Neural cell (in vitro differentiated cells): Measurements from ENCODE around the gene PRKACA.

Experiments
- CTCF ChIP-seq: fragments of 450-650 bp; IDR thresholded peaks from 2 replicates; pipeline ENCODE4 v1.5.1; 2014; ENCODE audit warnings: antibody characterized with exemption, mild to moderate bottlenecking, moderate library complexity; ENCODE audit not compliant: poor library complexity, severe bottlenecking
- EP300 ChIP-seq: fragments of 450-650 bp; conservative IDR thresholded peaks from 2 replicates; pipeline ENCODE4 v1.6.1; 2014; ENCODE audit warnings: antibody characterized with exemption, mild to moderate bottlenecking, moderate library complexity; ENCODE audit not compliant: poor library complexity, severe bottlenecking
- MXI1 ChIP-seq: fragments of 450-650 bp; conservative IDR thresholded peaks from 2 replicates; pipeline ENCODE4 v1.6.1; 2014; ENCODE audit warnings: antibody characterized with exemption, mild to moderate bottlenecking; ENCODE audit not compliant: poor library complexity, severe bottlenecking
- POLR2AphosphoS5 ChIP-seq: IDR thresholded peaks from 2 replicates; pipeline ENCODE4 v1.6.1; 2012
- RAD21 ChIP-seq: fragments of 450-650 bp; conservative IDR thresholded peaks from 2 replicates; pipeline ENCODE4 v1.6.1; 2014; ENCODE audit warnings: antibody characterized with exemption, mild to moderate bottlenecking, moderate library complexity
- SMC3 ChIP-seq: fragments of 450-650 bp; conservative IDR thresholded peaks from 2 replicates; pipeline ENCODE4 v1.6.1; 2014; ENCODE audit warnings: antibody characterized with exemption, mild to moderate bottlenecking, moderate library complexity; ENCODE audit not compliant: poor library complexity
- TAF1 ChIP-seq: IDR thresholded peaks from 2 replicates; pipeline ENCODE4 v1.6.1; 2012; ENCODE audit warnings: low read depth
- TF ChIP-seq, protein P1 (sequence below): IDR thresholded peaks from 2 replicates; pipeline ENCODE4 v1.6.1; 2012; ENCODE audit warnings: borderline replicate concordance

- TF ChIP-seq CTCF, result no peak
- TF ChIP-seq POLR2AphosphoS5, result no peak
- TF ChIP-seq EP300, result no peak
- TF ChIP-seq, protein P1, sequence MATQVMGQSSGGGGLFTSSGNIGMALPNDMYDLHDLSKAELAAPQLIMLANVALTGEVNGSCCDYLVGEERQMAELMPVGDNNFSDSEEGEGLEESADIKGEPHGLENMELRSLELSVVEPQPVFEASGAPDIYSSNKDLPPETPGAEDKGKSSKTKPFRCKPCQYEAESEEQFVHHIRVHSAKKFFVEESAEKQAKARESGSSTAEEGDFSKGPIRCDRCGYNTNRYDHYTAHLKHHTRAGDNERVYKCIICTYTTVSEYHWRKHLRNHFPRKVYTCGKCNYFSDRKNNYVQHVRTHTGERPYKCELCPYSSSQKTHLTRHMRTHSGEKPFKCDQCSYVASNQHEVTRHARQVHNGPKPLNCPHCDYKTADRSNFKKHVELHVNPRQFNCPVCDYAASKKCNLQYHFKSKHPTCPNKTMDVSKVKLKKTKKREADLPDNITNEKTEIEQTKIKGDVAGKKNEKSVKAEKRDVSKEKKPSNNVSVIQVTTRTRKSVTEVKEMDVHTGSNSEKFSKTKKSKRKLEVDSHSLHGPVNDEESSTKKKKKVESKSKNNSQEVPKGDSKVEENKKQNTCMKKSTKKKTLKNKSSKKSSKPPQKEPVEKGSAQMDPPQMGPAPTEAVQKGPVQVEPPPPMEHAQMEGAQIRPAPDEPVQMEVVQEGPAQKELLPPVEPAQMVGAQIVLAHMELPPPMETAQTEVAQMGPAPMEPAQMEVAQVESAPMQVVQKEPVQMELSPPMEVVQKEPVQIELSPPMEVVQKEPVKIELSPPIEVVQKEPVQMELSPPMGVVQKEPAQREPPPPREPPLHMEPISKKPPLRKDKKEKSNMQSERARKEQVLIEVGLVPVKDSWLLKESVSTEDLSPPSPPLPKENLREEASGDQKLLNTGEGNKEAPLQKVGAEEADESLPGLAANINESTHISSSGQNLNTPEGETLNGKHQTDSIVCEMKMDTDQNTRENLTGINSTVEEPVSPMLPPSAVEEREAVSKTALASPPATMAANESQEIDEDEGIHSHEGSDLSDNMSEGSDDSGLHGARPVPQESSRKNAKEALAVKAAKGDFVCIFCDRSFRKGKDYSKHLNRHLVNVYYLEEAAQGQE, result no peak
- TF ChIP-seq TAF1, result no peak
- no peak for TF ChIP-seq SMC3
- no peak for TF ChIP-seq MXI1
- TF ChIP-seq RAD21, result no peak
These were observed 42.6 kb upstream of the PRKACA start for GRCh38 chr19:14160017-14160703.
